Measurements from ENCODE around the gene PTPRN2.
"Not testable (repeated sequence)": the region's sequence is repeated elsewhere in the genome, so short reads cannot be mapped to it uniquely, and the experiment has no call there.

PTPRN2 gene

GRCh38 chr7:157564517-157565177 lies 1023.0 kb downstream of the PTPRN2 start:
- peak; percentile 65 for DNase-seq (ENCODE audit: low read depth)
- TF ChIP-seq CTCF (conservative IDR thresholded peaks at IDR 0.05; ENCODE audit: low read depth, low read length) = no peak
- H3K4me3 ChIP-seq (ENCODE audit: low read depth, low read length) = peak overlapping the region; percentile 36

GRCh38 chr7:157563467-157564135 lies 1024.0 kb downstream of the PTPRN2 start:
- not testable (repeated sequence) for H3K4me3 ChIP-seq (ENCODE audit: low read depth, low read length); DNase-seq (ENCODE audit: low read depth)

GRCh38 chr7:157562522-157563398 lies 1024.9 kb downstream of the PTPRN2 start:
- not testable (repeated sequence) for H3K4me3 ChIP-seq (ENCODE audit: low read depth, low read length); DNase-seq (ENCODE audit: low read depth)

- DNase-seq (ENCODE audit: low read depth) = no peak
- H3K4me3 ChIP-seq (ENCODE audit: low read depth, low read length) = no peak overlapping the region
- TF ChIP-seq CTCF (conservative IDR thresholded peaks at IDR 0.05; ENCODE audit: low read depth, low read length) = no peak
Observed at GRCh38 chr7:157561816-157562410, 1025.7 kb downstream of the PTPRN2 start.

- no peak for DNase-seq (ENCODE audit: low read depth)
- H3K4me3 ChIP-seq (ENCODE audit: low read depth, low read length) = no peak overlapping the region
- TF ChIP-seq CTCF (conservative IDR thresholded peaks at IDR 0.05; ENCODE audit: low read depth, low read length) = no peak
Observed at GRCh38 chr7:157561523-157561785, 1026.2 kb downstream of the PTPRN2 start.

GRCh38 chr7:157560710-157561522 lies 1026.7 kb downstream of the PTPRN2 start:
- no peak for TF ChIP-seq CTCF (conservative IDR thresholded peaks at IDR 0.05; ENCODE audit: low read depth, low read length)
- no peak overlapping the region for H3K4me3 ChIP-seq (ENCODE audit: low read depth, low read length)
- DNase-seq (ENCODE audit: low read depth) = no peak

- H3K4me3 ChIP-seq (ENCODE audit: low read depth, low read length) = no peak overlapping the region
- no peak for TF ChIP-seq CTCF (conservative IDR thresholded peaks at IDR 0.05; ENCODE audit: low read depth, low read length)
- no peak for DNase-seq (ENCODE audit: low read depth)
Observed at GRCh38 chr7:157560258-157560654, 1027.4 kb downstream of the PTPRN2 start.

Data from choroid plexus epithelial cell (primary cell).